HG02885 (cell line): ENCODE results near the gene SGK1.
"Not testable (repeated sequence)": the region's sequence is repeated elsewhere in the genome, so short reads cannot be mapped to it uniquely, and the experiment has no call there.

Experiments
- ATAC-seq: cut with Tn5 transposase; IDR thresholded peaks from one replicate; pipeline ENCODE4 v1.9.1; 2021; ENCODE audit warnings: mild to moderate bottlenecking; ENCODE audit not compliant: unreplicated experiment, poor library complexity

SGK1 gene

GRCh38 chr6:134308800-134309199 is 9.1 kb downstream of the SGK1 start:
- no peak for ATAC-seq

GRCh38 chr6:134307870-134308269 is 10.0 kb downstream of the SGK1 start:
- no peak for ATAC-seq

DNA sequence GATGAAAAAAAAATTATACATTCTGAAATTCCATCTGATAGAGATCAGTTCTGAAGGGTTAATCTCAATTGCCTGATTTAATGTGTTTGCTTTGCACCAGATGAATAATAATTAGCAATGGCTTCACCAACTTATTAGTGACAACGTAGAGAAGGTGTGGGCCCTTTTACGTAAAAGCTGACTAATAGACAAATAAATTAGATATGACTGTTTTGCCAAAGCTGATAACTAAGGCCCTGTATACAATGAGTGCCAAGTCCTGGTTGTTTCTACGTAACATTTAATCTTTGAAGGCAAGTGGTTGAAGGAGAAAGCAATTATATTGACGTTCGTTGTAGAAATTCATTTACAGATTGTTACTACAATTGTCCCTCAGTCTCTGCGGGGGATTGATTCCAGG is 10.8 kb downstream of the SGK1 start:
- no peak for ATAC-seq

DNA sequence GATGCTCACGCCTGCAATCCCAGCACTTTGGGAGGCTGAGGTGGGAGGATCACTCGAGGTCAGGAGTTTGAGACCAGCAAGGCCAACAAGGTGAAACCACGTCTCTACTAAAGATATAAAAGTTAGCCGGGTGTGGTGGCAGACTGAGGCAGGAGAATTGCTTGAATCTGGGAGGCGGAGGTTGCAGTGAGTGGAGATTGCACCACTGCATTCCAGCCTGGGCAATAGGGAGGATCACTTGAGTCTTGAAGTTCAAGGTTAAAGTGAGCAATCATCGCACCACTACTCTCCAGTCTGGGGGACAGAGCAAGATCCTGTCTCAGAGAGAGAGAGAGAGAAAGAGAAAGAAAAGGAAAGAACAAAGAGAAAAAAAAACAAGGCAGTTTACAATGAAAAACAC is 13.5 kb downstream of the SGK1 start:
- ATAC-seq, result not testable (repeated sequence)

- ATAC-seq, result no peak
Measured at GRCh38 chr6:134303891-134304290, 14.0 kb downstream of the SGK1 start.

- ATAC-seq, result no peak
Measured at GRCh38 chr6:134299236-134299635, 18.7 kb downstream of the SGK1 start.

DNA sequence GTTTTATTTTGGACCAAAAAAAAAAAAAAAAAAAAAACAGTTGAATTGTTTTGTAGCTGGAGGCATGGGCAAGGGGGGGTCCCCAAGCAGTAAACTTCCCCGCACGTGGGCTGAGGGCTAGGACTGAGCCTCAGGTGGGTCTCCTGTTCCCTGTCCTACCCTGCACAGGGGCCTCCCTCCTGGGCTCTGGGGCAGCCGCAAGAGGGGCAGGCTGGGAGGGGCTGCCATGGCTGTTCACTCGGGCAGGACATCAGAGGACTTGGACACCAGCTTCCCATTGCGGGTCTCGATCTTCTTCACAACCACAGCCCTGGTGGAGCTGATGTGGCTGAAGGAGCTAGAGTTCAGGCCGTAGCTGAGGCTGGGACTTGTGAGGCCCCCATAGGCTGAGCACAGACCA is 21.1 kb downstream of the SGK1 start:
- no peak for ATAC-seq

DNA sequence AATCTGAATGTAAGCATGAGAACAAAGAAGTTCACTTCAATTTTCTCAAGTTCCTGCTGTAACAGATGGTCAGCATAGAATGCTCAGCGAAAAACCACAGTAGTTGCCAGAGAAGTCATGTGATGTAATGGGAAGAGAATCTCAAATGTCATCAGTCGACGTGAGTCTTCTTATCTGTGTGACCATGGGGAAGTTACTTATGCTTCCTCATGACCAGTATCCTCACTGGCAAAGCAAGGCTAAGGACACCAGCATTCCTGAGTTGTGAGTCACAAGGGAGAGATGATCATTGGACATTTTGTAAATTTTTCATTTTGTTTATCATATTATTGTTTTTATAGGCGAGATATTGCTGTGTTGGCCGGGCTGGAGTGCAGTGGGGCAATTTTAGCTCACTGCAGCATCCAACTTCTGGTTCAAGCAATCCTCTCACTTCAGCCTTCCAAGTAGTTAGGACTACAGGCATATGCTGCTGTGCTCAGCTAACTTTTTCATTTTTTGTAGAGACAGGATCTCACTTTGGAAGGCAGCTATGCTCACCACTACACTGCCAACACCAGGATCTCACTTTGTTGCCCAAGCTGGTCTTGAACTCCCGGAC is 21.9 kb downstream of the SGK1 start:
- no peak for ATAC-seq

DNA sequence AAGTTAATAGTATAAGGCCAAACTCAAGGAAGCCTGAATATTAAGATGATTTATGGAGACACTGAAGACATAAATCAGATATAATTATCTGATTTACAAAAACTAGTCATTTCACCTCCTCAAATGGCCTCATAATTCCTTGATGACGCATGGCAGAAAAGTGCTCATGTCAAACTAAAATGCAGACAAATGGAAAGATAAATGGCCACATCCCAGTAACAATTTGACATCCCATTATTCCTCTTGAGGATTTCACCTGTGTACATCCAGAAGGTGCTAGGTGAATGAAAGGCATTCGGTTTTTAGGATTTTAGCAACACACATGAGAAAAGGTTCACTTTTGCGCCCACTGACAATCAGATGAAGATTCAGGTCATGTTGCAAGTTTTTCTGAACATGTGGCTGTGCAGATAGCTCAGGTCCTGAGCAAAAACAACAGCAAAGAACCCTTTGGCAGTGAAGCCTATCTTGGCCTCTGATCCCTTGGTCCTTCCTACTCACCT is 24.2 kb downstream of the SGK1 start:
- ATAC-seq, result no peak

DNA sequence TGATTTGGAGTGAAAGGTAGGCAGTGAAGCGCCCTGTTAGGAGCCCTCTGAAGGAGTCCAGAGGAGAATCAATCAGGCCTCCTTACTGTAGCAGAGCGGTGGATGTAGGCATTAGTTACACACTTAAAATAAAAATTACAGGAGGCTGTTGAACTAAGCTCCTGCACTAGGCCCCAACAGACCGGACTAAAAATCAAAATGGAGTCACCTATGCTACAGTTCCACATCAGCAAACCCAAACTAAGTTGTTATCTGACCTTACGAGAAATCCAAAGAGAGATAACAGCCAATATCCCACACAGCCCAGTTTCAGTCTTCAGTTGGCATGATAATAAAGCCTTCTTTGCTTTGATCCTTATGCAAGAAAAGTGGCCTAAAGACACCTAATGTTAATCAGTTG is 26.8 kb downstream of the SGK1 start:
- no peak for ATAC-seq

GRCh38 chr6:134289204-134289575 is 28.7 kb downstream of the SGK1 start:
- ATAC-seq, result no peak

DNA sequence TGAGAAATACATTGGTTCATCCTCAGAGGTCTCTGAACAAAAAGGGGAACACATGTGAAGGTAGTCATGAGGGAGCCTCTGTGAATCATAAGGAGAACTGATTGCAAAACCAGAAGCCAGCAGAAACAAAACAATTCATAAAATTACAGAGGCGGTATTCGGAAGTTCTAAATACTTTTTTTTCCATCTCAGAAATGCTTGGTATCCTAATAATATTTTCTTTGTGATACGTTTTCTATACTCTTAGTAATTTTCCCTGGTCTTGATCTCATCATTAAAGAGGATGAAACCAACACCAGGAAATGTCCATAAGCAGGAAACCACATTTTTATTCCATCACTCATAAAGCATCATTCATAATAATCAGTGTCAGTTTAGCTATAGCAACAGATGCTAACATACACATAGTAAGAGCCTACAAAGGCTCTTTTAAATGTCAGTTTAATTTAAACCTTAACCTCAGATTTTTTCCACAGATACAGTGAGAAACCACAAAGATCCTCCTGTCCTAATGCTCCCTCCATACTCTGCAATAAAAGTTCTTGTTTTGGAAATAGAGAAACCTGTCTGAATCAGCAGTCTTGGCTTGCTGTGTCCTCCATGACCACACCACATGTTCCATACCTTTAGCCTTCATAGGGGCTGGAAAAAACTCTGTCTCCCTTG is 29.2 kb downstream of the SGK1 start:
- peak; percentile 81 for ATAC-seq

DNA sequence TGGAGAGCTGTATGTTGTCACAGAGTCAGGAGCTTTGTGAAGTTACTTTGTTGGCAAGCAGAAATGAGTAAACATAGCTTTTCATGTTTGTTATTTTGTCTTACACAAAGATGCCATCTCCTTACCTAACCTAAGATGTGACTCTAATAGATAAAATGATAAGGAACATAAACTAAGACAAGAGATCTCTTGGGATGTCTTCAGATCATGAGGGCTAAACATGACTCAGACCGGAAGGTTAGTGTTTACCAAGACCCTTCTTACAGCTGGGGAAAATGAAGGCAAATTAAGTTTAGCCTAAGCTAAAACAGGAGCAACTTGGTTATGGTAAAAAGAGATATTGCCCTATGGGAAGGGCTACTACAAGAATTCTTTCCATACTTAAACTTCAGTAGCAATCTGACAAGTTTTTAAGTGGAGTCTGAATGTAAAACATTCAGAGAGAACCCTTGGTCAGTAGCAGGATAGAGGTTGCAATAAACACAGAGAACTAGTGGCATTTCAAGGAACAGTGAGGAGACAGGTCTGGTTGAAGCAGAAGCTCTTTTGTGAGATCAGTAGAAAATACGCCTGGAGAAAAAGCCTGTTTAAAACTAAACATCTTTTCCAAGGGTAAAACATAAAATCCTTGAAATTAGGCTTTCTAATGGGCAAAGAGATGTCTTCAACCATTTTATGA is 29.9 kb downstream of the SGK1 start:
- ATAC-seq, result peak; percentile 50

DNA sequence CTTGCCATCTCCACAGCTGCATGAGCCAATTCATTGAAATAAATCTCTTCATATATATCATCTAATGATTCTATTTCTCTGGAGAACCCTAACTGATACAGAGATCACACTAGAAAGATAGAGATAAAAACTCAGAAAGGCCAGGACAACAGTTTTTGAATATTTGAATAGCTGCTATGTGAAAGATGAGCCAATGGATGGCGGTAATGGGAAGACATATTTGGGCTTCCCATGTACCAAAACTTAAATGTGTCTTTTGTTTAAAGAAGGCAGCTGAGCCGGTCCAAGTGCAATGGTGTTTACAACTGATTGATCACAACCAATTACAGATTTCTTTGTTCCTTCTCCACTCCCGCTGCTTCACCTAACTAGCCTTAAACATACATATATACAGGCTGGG is 35.1 kb downstream of the SGK1 start:
- ATAC-seq, result no peak

DNA sequence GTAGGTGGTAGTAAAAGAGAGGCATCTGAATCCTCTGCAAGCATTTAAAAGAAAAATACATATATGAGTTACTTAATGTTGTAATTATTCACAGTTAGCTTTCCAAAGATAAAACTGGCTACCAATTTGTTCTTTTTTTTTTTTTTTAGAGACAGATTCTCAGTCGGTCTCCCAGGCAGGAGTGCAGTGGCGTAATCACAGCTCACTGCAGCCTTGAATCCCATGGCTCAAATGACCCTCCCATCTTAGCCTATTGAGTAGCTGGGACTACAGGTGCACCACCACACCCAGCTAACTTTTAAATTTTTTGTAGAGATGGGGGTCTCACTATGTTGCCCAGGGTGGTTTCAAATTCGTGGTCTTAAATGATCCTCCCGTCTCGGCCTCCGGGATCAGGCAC is 36.5 kb downstream of the SGK1 start:
- no peak for ATAC-seq

DNA sequence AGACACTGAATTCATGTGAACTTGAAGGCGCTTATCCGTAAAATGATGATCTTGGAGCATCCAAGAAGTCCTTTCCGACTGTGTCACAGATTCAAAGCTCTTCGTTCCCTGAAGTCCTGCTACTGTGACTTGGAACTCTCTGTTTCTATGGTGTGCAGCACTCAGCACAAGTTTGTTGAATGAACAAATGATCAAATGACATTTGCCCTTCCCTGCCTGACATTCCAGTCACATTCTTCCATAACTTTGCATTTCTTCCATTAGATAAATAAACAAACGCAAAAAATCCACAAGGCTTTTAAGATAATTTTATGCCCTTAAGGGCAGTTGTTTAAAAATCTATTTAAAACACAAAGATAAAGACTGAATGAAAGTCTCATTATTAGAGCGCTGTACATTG is 39.9 kb downstream of the SGK1 start:
- ATAC-seq, result no peak

- not testable (repeated sequence) for ATAC-seq
Measured at GRCh38 chr6:134276891-134277377, 41.0 kb downstream of the SGK1 start.

DNA sequence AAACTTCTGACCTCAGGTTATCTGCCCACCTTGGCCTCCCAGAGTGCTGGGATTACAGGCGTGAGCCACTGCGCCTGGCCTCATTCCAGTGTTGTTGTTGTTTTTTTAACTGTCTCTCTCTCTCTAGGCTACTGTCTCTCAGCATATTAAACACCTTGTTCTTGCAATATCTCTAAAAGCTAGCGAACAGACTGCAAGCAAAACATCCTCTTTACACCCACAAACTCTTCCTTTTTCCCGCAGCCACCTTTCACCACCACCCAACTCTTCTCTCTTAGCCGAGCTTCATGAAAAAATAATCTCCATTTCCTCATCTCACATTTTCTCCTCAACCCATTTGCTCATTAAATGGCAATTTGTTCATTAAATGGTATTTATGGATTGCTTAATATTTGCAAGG is 45.5 kb downstream of the SGK1 start:
- no peak for ATAC-seq

- ATAC-seq, result no peak
Measured at GRCh38 chr6:134267917-134268361, 50.0 kb downstream of the SGK1 start.

GRCh38 chr6:134266776-134267175 is 51.1 kb downstream of the SGK1 start:
- no peak for ATAC-seq

DNA sequence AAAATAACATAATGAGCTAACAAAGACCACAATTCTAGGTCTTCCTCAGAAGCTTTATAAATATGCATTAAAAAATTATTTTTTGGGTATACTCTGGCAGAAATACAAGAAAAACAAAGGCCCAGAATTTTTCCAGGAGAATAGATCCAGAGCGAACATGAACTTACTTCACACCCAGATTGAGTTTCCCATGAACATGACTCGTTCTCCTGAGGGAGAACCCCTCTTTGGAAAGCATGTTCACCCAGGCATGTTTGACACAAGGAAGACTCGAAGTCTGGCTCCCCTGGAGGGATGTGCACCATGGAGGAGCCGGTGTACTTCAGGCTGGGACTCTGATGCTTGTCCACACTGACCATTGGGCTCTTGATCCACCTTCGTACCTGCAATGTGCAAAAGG is 56.1 kb downstream of the SGK1 start:
- ATAC-seq, result no peak
